Activated T-helper 2 cell treated with anti-CD3 and anti-CD28 coated beads, Interferon-gamma antibody, Interleukin-2, Interleukin-4, amounts not matched to agents 10 μg/mL and 5 μg/mL and 100 μg/mL, durations not matched to agents 14 hours and 24 hours and 36 hours (primary cell): ENCODE data around the gene CDK19. TPM values are rescaled to one million over a fixed set of nuclear protein-coding genes. Genes with fewer than 3 reads are reported as not detected.
A peak's percentile ranks its signal among the peaks of the same experiment; 100 is the strongest.

Experiments used
- DNase-seq: peaks from one replicate; pipeline ENCODE4 v3.0.0; 2021; ENCODE audit warnings: low spot score
- H3K27ac Mint-ChIP-seq: one replicate; pipeline ENCODE4 v1.8.0; 2021; ENCODE audit warnings: mixed read lengths
- H3K27me3 Mint-ChIP-seq: one replicate; pipeline ENCODE4 v1.8.0; 2021; ENCODE audit warnings: low read depth, mixed read lengths
- H3K36me3 Mint-ChIP-seq: one replicate; pipeline ENCODE4 v1.8.0; 2021; ENCODE audit warnings: low read depth, mixed read lengths
- H3K4me1 Mint-ChIP-seq: one replicate; pipeline ENCODE4 v1.8.0; 2021; ENCODE audit warnings: low read depth, mixed read lengths
- H3K4me3 Mint-ChIP-seq: one replicate; pipeline ENCODE4 v1.8.0; 2021; ENCODE audit warnings: low read depth, mild to moderate bottlenecking, moderate library complexity, mixed read lengths
- H3K9me3 Mint-ChIP-seq: one replicate; pipeline ENCODE4 v1.8.0; 2021; ENCODE audit warnings: mixed read lengths
- intact Hi-C: fragments of 100-400 bp; cut with micrococcal nuclease; formaldehyde crosslinking; loops from one replicate; pipeline ENCODE4 v1.15.1; 2023
- total RNA-seq: library from RNA; stranded (reverse); gene quantifications from 2 replicates; pipeline ENCODE4 v1.2.3, GENCODE V29; 2022

CDK19 gene
- total RNA-seq, 1 donor from 2014 or later, result 22.6 TPM

GRCh38 chr6:110656492-110656891 lies 158.8 kb downstream of the CDK19 start:
- intact Hi-C loops, result no loop called here
- no peaks in the 10 kb centered on the region for H3K27me3 Mint-ChIP-seq
- no peak for DNase-seq
- H3K4me1 Mint-ChIP-seq, result peaks cover 22% of the 10 kb centered on the region
- peaks cover 21% of the 10 kb centered on the region for H3K36me3 Mint-ChIP-seq
- H3K4me3 Mint-ChIP-seq, result no peak overlapping the region
- H3K27ac Mint-ChIP-seq, result no peak overlapping the region
- H3K9me3 Mint-ChIP-seq, result peaks cover 9% of the 10 kb centered on the region

- no peak for DNase-seq
- H3K9me3 Mint-ChIP-seq, result peaks cover 7% of the 10 kb centered on the region
- H3K27me3 Mint-ChIP-seq, result no peaks in the 10 kb centered on the region
- intact Hi-C loops, result no loop called here
- no peak overlapping the region for H3K4me3 Mint-ChIP-seq
- peaks cover 23% of the 10 kb centered on the region for H3K4me1 Mint-ChIP-seq
- H3K36me3 Mint-ChIP-seq, result peaks cover 20% of the 10 kb centered on the region
- H3K27ac Mint-ChIP-seq, result no peak overlapping the region
Observed at GRCh38 chr6:110655821-110656220, 159.4 kb downstream of the CDK19 start.

- Mint-ChIP-seq H3K27ac (no peak overlapping the region), H3K4me1 (peaks cover 30% of the 10 kb centered on the region)
Observed at GRCh38 chr6:110654096-110654820, 161.0 kb downstream of the CDK19 start.

GRCh38 chr6:110653381-110653780 lies 161.9 kb downstream of the CDK19 start:
- H3K27ac Mint-ChIP-seq, result no peak overlapping the region
- no peak overlapping the region for H3K4me3 Mint-ChIP-seq
- H3K4me1 Mint-ChIP-seq, result peaks cover 33% of the 10 kb centered on the region
- intact Hi-C loops, result loop anchor here (2.0 kb wide), 2 partner anchors 63 to 117 kb away; no protein-coding TSS in a partner anchor
- H3K9me3 Mint-ChIP-seq, result no peaks in the 10 kb centered on the region
- no peaks in the 10 kb centered on the region for H3K27me3 Mint-ChIP-seq
- H3K36me3 Mint-ChIP-seq, result peaks cover 17% of the 10 kb centered on the region
- no peak for DNase-seq

More at GRCh38 chr6:110654096-110654820, 161.0 kb downstream of the CDK19 start:
- intact Hi-C loops, result no loop called here
- peaks cover 15% of the 10 kb centered on the region for H3K36me3 Mint-ChIP-seq
- no peak overlapping the region for H3K4me3 Mint-ChIP-seq
- no peaks in the 10 kb centered on the region for H3K9me3 Mint-ChIP-seq
- no peaks in the 10 kb centered on the region for H3K27me3 Mint-ChIP-seq
- no peak for DNase-seq

GRCh38 chr6:110652520-110652919 lies 162.7 kb downstream of the CDK19 start:
- H3K27ac Mint-ChIP-seq, result peak overlapping the region; percentile 19
- intact Hi-C loops, result loop anchor here (2.0 kb wide), 2 partner anchors 62 to 116 kb away; no protein-coding TSS in a partner anchor
- H3K27me3 Mint-ChIP-seq, result no peaks in the 10 kb centered on the region
- DNase-seq, result no peak
- no peak overlapping the region for H3K4me3 Mint-ChIP-seq
- H3K36me3 Mint-ChIP-seq, result peaks cover 17% of the 10 kb centered on the region
- peaks cover 39% of the 10 kb centered on the region for H3K4me1 Mint-ChIP-seq
- H3K9me3 Mint-ChIP-seq, result no peaks in the 10 kb centered on the region

GRCh38 chr6:110650755-110651154 lies 164.5 kb downstream of the CDK19 start:
- H3K9me3 Mint-ChIP-seq, result peaks cover 3% of the 10 kb centered on the region
- H3K27ac Mint-ChIP-seq, result no peak overlapping the region
- intact Hi-C loops, result no loop called here
- H3K4me3 Mint-ChIP-seq, result no peak overlapping the region
- peaks cover 28% of the 10 kb centered on the region for H3K36me3 Mint-ChIP-seq
- peaks cover 45% of the 10 kb centered on the region for H3K4me1 Mint-ChIP-seq
- no peak for DNase-seq
- H3K27me3 Mint-ChIP-seq, result no peaks in the 10 kb centered on the region

GRCh38 chr6:110649704-110650103 lies 165.6 kb downstream of the CDK19 start:
- no peak for DNase-seq
- peaks cover 34% of the 10 kb centered on the region for H3K36me3 Mint-ChIP-seq
- no peak overlapping the region for H3K4me3 Mint-ChIP-seq
- H3K27me3 Mint-ChIP-seq, result no peaks in the 10 kb centered on the region
- no peak overlapping the region for H3K27ac Mint-ChIP-seq
- H3K4me1 Mint-ChIP-seq, result peaks cover 48% of the 10 kb centered on the region
- H3K9me3 Mint-ChIP-seq, result peaks cover 3% of the 10 kb centered on the region
- intact Hi-C loops, result no loop called here

GRCh38 chr6:110646951-110647910 lies 168.0 kb downstream of the CDK19 start:
- no peak for DNase-seq
- H3K4me1 Mint-ChIP-seq, result peaks cover 37% of the 10 kb centered on the region
- H3K36me3 Mint-ChIP-seq, result peaks cover 39% of the 10 kb centered on the region
- H3K4me3 Mint-ChIP-seq, result peak overlapping the region; percentile 33
- peaks cover 3% of the 10 kb centered on the region for H3K9me3 Mint-ChIP-seq
- H3K27ac Mint-ChIP-seq, result peak overlapping the region; percentile 92
- intact Hi-C loops, result no loop called here
- H3K27me3 Mint-ChIP-seq, result no peaks in the 10 kb centered on the region

GRCh38 chr6:110646419-110646698 lies 168.9 kb downstream of the CDK19 start:
- Mint-ChIP-seq H3K36me3 (peaks cover 44% of the 10 kb centered on the region), H3K9me3 (peaks cover 3% of the 10 kb centered on the region), H3K27me3 (no peaks in the 10 kb centered on the region), H3K4me3 (no peak overlapping the region), H3K4me1 (peaks cover 33% of the 10 kb centered on the region), H3K27ac (no peak overlapping the region)
- no peak for DNase-seq
- intact Hi-C loops, result no loop called here

- peaks cover 33% of the 10 kb centered on the region for H3K4me1 Mint-ChIP-seq
Observed at GRCh38 chr6:110645685-110646418, 169.4 kb downstream of the CDK19 start.

GRCh38 chr6:110643175-110643574 lies 172.1 kb downstream of the CDK19 start:
- Mint-ChIP-seq H3K36me3 (peaks cover 51% of the 10 kb centered on the region), H3K9me3 (peaks cover 3% of the 10 kb centered on the region), H3K27me3 (no peaks in the 10 kb centered on the region), H3K4me3 (no peak overlapping the region), H3K27ac (peak overlapping the region; percentile 25), H3K4me1 (peaks cover 23% of the 10 kb centered on the region)
- no peak for DNase-seq
- intact Hi-C loops, result no loop called here

More at GRCh38 chr6:110645685-110646418, 169.4 kb downstream of the CDK19 start:
- Mint-ChIP-seq H3K27me3 (no peaks in the 10 kb centered on the region), H3K9me3 (peaks cover 3% of the 10 kb centered on the region), H3K4me3 (no peak overlapping the region), H3K36me3 (peaks cover 47% of the 10 kb centered on the region), H3K27ac (no peak overlapping the region)
- no peak for DNase-seq
- intact Hi-C loops, result no loop called here

- peaks cover 19% of the 10 kb centered on the region for H3K4me1 Mint-ChIP-seq
- intact Hi-C loops, result no loop called here
- peak overlapping the region; percentile 25 for H3K27ac Mint-ChIP-seq
- no peak for DNase-seq
- peaks cover 54% of the 10 kb centered on the region for H3K36me3 Mint-ChIP-seq
- no peaks in the 10 kb centered on the region for H3K27me3 Mint-ChIP-seq
- H3K4me3 Mint-ChIP-seq, result no peak overlapping the region
- peaks cover 3% of the 10 kb centered on the region for H3K9me3 Mint-ChIP-seq
Observed at GRCh38 chr6:110642711-110643110, 172.6 kb downstream of the CDK19 start.
